Measurements from ENCODE around the gene SETD9. TPM values are rescaled to one million over a fixed set of nuclear protein-coding genes. Genes with fewer than 3 reads are reported as not detected.

SETD9 gene
- total and polyA plus RNA-seq, 2 experiments from 2014 or later: 13.1 to 19.2 TPM

DNA sequence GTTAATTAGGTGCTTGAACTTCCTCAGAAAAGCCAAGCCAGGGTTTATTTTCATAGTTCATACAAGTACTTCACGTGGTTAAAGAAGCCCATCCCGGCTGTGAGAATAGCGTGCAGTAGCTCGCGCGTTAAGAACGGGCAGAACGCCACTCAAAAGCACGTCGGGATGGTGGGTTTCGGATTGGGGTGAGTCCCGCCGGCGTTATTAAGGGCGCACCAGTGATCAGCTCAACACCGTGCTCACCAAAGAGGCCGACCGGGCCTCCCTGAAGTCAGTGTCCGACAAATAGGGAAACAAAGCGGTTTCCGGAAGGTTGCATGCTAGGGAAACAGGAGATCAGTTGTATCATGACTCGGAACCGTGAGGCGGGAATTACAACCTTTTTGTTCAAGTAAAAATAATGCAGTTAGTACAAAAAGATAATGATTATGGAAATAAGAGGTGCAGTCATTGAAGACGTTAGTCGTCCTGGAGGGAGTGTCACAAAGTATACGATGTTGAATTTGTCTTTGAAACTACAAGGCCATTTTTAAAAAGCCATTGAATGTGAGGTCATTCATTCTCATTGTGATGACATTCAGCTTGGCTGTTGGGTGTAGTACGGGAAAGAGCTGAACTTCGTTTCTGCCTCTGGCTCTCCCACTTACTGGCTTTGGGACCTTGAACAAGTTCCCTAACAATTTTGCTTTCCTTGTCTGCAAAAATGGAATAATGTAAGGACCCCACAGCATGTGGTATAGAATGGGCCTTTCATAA lies 992 bp downstream of the SETD9 start:
- H3F3A ChIP-seq (replicated peaks; ENCODE audit: low read depth): no peaks in the 10 kb centered on the region
- TF ChIP-seq STAT1 (IDR thresholded peaks at IDR 0.05; ENCODE audit: unreplicated experiment) (no peak), CREB1 (CRISPR knock-in tag; IDR thresholded peaks at IDR 0.05; ENCODE audit: low read depth) (peak; percentile 75)
- peak; percentile 65 for DNase-seq (ENCODE audit: low spot score)
- peaks cover 7% of the 10 kb centered on the region; the same call in 1 of the 2 replicates for H3K79me2 ChIP-seq (replicated peaks; ENCODE audit: insufficient read depth)
- Mint-ChIP-seq H3K27ac (peak overlapping the region; percentile 97), H3K27me3 (ENCODE audit: insufficient read depth, low read depth, poor library complexity) (peaks cover 1% of the 10 kb centered on the region), H3K9me3 (no peaks in the 10 kb centered on the region; the same call in 2 of the 3 replicates), H3K4me1 (peaks cover 20% of the 10 kb centered on the region), H3K4me3 (peak overlapping the region; percentile 85), H3K36me3 (ENCODE audit: low read depth) (peaks cover 9% of the 10 kb centered on the region; the same call in 2 of the 3 replicates)
- peak overlapping the region; percentile 48 for H2AFZ ChIP-seq
- H3K4me1 ChIP-seq (ENCODE audit: insufficient read depth): peaks cover 13% of the 10 kb centered on the region
- H4K20me1 ChIP-seq (replicated peaks; ENCODE audit: insufficient read depth): no peaks in the 10 kb centered on the region
- H3K27ac ChIP-seq (ENCODE audit: low read depth): peak overlapping the region; percentile 98
- H3K27me3 ChIP-seq (ENCODE audit: insufficient read depth): no peaks in the 10 kb centered on the region
- ATAC-seq: peak; percentile 20
- peak overlapping the region; percentile 75 for H3K4me3 ChIP-seq
- H3K4me2 ChIP-seq: peak overlapping the region; percentile 94
- H3K9me2 ChIP-seq (ENCODE audit: insufficient read depth): no peaks in the 10 kb centered on the region
- no peaks in the 10 kb centered on the region for H3K36me3 ChIP-seq (ENCODE audit: insufficient read depth)

DNA sequence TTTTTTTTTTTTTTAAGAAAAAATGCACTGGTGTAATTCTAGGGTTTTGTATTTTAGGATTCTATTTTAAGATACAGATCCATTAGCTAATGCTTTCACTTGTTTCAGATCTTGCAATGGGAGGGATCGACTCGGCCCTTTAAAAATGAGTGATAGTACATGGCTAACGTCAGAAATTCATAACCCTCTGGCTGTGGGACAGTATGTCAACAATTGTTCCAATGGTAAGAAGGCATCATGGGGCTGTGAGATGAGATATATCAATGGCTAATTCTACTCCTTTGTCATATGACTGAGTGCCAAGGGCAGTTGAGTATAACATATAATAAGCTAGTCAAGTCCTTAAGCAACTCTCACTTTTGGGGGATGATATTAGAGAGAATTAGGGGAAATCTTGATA lies 4.4 kb downstream of the SETD9 start:
- Histone ChIP-seq H3K79me2 (replicated peaks; ENCODE audit: insufficient read depth) (peaks cover 7% of the 10 kb centered on the region; the same call in 1 of the 2 replicates), H3K27me3 (ENCODE audit: insufficient read depth) (no peaks in the 10 kb centered on the region), H3K4me1 (ENCODE audit: insufficient read depth) (peaks cover 8% of the 10 kb centered on the region), H4K20me1 (replicated peaks; ENCODE audit: insufficient read depth) (no peaks in the 10 kb centered on the region), H3K4me3 (no peak overlapping the region), H2AFZ (no peak overlapping the region), H3K4me2 (no peak overlapping the region), H3K9me2 (ENCODE audit: insufficient read depth) (no peaks in the 10 kb centered on the region), H3K27ac (ENCODE audit: low read depth) (no peak overlapping the region), H3F3A (replicated peaks; ENCODE audit: low read depth) (no peaks in the 10 kb centered on the region), H3K36me3 (ENCODE audit: insufficient read depth) (no peaks in the 10 kb centered on the region)
- H3K4me3 Mint-ChIP-seq: no peak overlapping the region
- no peaks in the 10 kb centered on the region for H3K9me3 Mint-ChIP-seq
- no peak for ATAC-seq
- no peak overlapping the region for H3K27ac Mint-ChIP-seq
- H3K4me1 Mint-ChIP-seq: peaks cover 23% of the 10 kb centered on the region
- H3K27me3 Mint-ChIP-seq (ENCODE audit: insufficient read depth, low read depth, poor library complexity): no peaks in the 10 kb centered on the region
- peaks cover 15% of the 10 kb centered on the region; the same call in 2 of the 3 replicates for H3K36me3 Mint-ChIP-seq (ENCODE audit: low read depth)
- no peak for DNase-seq (ENCODE audit: low spot score)
- no peak for TF ChIP-seq EZH2 (IDR thresholded peaks at IDR 0.05; ENCODE audit: low read depth, unreplicated experiment)
- TF ChIP-seq JUNB (IDR thresholded peaks at IDR 0.05; ENCODE audit: unreplicated experiment): no peak
- TF ChIP-seq ZNF114 (CRISPR knock-in tag; IDR thresholded peaks at IDR 0.05): no peak
- TF ChIP-seq STAT1 (IDR thresholded peaks at IDR 0.05; ENCODE audit: unreplicated experiment): no peak
- TF ChIP-seq, protein P1, sequence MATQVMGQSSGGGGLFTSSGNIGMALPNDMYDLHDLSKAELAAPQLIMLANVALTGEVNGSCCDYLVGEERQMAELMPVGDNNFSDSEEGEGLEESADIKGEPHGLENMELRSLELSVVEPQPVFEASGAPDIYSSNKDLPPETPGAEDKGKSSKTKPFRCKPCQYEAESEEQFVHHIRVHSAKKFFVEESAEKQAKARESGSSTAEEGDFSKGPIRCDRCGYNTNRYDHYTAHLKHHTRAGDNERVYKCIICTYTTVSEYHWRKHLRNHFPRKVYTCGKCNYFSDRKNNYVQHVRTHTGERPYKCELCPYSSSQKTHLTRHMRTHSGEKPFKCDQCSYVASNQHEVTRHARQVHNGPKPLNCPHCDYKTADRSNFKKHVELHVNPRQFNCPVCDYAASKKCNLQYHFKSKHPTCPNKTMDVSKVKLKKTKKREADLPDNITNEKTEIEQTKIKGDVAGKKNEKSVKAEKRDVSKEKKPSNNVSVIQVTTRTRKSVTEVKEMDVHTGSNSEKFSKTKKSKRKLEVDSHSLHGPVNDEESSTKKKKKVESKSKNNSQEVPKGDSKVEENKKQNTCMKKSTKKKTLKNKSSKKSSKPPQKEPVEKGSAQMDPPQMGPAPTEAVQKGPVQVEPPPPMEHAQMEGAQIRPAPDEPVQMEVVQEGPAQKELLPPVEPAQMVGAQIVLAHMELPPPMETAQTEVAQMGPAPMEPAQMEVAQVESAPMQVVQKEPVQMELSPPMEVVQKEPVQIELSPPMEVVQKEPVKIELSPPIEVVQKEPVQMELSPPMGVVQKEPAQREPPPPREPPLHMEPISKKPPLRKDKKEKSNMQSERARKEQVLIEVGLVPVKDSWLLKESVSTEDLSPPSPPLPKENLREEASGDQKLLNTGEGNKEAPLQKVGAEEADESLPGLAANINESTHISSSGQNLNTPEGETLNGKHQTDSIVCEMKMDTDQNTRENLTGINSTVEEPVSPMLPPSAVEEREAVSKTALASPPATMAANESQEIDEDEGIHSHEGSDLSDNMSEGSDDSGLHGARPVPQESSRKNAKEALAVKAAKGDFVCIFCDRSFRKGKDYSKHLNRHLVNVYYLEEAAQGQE (IDR thresholded peaks at IDR 0.05; ENCODE audit: unreplicated experiment): no peak
- TF ChIP-seq, protein P2, sequence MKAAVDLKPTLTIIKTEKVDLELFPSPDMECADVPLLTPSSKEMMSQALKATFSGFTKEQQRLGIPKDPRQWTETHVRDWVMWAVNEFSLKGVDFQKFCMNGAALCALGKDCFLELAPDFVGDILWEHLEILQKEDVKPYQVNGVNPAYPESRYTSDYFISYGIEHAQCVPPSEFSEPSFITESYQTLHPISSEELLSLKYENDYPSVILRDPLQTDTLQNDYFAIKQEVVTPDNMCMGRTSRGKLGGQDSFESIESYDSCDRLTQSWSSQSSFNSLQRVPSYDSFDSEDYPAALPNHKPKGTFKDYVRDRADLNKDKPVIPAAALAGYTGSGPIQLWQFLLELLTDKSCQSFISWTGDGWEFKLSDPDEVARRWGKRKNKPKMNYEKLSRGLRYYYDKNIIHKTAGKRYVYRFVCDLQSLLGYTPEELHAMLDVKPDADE (IDR thresholded peaks at IDR 0.05): no peak
- TF ChIP-seq, protein P3, sequence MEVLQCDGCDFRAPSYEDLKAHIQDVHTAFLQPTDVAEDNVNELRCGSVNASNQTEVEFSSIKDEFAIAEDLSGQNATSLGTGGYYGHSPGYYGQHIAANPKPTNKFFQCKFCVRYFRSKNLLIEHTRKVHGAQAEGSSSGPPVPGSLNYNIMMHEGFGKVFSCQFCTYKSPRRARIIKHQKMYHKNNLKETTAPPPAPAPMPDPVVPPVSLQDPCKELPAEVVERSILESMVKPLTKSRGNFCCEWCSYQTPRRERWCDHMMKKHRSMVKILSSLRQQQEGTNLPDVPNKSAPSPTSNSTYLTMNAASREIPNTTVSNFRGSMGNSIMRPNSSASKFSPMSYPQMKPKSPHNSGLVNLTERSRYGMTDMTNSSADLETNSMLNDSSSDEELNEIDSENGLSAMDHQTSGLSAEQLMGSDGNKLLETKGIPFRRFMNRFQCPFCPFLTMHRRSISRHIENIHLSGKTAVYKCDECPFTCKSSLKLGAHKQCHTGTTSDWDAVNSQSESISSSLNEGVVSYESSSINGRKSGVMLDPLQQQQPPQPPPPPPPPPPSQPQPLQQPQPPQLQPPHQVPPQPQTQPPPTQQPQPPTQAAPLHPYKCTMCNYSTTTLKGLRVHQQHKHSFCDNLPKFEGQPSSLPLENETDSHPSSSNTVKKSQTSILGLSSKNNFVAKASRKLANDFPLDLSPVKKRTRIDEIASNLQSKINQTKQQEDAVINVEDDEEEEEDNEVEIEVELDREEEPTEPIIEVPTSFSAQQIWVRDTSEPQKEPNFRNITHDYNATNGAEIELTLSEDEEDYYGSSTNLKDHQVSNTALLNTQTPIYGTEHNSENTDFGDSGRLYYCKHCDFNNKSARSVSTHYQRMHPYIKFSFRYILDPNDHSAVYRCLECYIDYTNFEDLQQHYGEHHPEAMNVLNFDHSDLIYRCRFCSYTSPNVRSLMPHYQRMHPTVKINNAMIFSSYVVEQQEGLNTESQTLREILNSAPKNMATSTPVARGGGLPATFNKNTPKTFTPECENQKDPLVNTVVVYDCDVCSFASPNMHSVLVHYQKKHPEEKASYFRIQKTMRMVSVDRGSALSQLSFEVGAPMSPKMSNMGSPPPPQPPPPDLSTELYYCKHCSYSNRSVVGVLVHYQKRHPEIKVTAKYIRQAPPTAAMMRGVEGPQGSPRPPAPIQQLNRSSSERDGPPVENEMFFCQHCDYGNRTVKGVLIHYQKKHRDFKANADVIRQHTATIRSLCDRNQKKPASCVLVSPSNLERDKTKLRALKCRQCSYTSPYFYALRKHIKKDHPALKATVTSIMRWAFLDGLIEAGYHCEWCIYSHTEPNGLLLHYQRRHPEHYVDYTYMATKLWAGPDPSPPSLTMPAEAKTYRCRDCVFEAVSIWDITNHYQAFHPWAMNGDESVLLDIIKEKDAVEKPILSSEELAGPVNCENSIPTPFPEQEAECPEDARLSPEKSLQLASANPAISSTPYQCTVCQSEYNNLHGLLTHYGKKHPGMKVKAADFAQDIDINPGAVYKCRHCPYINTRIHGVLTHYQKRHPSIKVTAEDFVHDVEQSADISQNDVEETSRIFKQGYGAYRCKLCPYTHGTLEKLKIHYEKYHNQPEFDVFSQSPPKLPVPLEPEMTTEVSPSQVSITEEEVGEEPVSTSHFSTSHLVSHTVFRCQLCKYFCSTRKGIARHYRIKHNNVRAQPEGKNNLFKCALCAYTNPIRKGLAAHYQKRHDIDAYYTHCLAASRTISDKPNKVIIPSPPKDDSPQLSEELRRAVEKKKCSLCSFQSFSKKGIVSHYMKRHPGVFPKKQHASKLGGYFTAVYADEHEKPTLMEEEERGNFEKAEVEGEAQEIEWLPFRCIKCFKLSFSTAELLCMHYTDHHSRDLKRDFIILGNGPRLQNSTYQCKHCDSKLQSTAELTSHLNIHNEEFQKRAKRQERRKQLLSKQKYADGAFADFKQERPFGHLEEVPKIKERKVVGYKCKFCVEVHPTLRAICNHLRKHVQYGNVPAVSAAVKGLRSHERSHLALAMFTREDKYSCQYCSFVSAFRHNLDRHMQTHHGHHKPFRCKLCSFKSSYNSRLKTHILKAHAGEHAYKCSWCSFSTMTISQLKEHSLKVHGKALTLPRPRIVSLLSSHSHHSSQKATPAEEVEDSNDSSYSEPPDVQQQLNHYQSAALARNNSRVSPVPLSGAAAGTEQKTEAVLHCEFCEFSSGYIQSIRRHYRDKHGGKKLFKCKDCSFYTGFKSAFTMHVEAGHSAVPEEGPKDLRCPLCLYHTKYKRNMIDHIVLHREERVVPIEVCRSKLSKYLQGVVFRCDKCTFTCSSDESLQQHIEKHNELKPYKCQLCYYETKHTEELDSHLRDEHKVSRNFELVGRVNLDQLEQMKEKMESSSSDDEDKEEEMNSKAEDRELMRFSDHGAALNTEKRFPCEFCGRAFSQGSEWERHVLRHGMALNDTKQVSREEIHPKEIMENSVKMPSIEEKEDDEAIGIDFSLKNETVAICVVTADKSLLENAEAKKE (CRISPR knock-in tag; IDR thresholded peaks at IDR 0.05): no peak

Measured in GM23338 (cell line).